M059J (cell line): ENCODE results near the gene RHNO1. TPM values are rescaled to one million over a fixed set of nuclear protein-coding genes. Genes with fewer than 3 reads are reported as not detected.
"Not testable (repeated sequence)": the region's sequence is repeated elsewhere in the genome, so short reads cannot be mapped to it uniquely, and the experiment has no call there.

Experiments used
- DNase-seq: peaks from one replicate; pipeline ENCODE4 v3.0.0-alpha.2; 2012; ENCODE audit warnings: low read depth
- total RNA-seq: library from RNA; depleted of rRNA; stranded (reverse); fragments of >200 nt; shearing (Covaris generic); gene quantifications from 2 replicates; pipeline ENCODE4 v1.2.3, GENCODE V29; 2014

The RHNO1 gene
- total RNA-seq, 1 experiment from 2014 or later, result 68.6 TPM

GRCh38 chr12:2858334-2858733 lies 18.7 kb upstream of the RHNO1 start:
- DNase-seq, result no peak

GRCh38 chr12:2858944-2859421 lies 18.0 kb upstream of the RHNO1 start:
- DNase-seq, result no peak

GRCh38 chr12:2860170-2860569 lies 16.9 kb upstream of the RHNO1 start:
- DNase-seq, result no peak

- no peak for DNase-seq
Measured at GRCh38 chr12:2862876-2863275, 14.1 kb upstream of the RHNO1 start.

GRCh38 chr12:2863402-2863801 lies 13.6 kb upstream of the RHNO1 start:
- DNase-seq, result not testable (repeated sequence)

GRCh38 chr12:2864198-2864597 lies 12.8 kb upstream of the RHNO1 start:
- no peak for DNase-seq

GRCh38 chr12:2868986-2869632 lies 7.9 kb upstream of the RHNO1 start:
- DNase-seq, result not testable (repeated sequence)

- peak; percentile 29 for DNase-seq
Measured at GRCh38 chr12:2876431-2877046, 484 bp upstream of the RHNO1 start.

GRCh38 chr12:2877953-2878732 lies 1.1 kb downstream of the RHNO1 start:
- no peak for DNase-seq

- DNase-seq, result no peak
Measured at GRCh38 chr12:2879853-2880252, 2.8 kb downstream of the RHNO1 start.

GRCh38 chr12:2884810-2885209 lies 7.8 kb downstream of the RHNO1 start:
- no peak for DNase-seq

- DNase-seq, result no peak
Measured at GRCh38 chr12:2886768-2887450, 9.9 kb downstream of the RHNO1 start.

- DNase-seq, result peak; percentile 22
Measured at GRCh38 chr12:2890001-2890387, 13.0 kb downstream of the RHNO1 start.

- DNase-seq, result peak; percentile 96
Measured at GRCh38 chr12:2890388-2891239, 13.6 kb downstream of the RHNO1 start, which contains the start of gene TULP3. Gene TULP3 (plus strand): TSS chr12:2890891. CDS start chr12:2890948, 57 bp downstream.

GRCh38 chr12:2891240-2892053 lies 14.4 kb downstream of the RHNO1 start:
- DNase-seq, result peak; percentile 77

- no peak for DNase-seq
Measured at GRCh38 chr12:2892246-2892645, 15.2 kb downstream of the RHNO1 start.

- DNase-seq, result peak; percentile 87
Measured at GRCh38 chr12:2893007-2893406, 16.0 kb downstream of the RHNO1 start.

GRCh38 chr12:2895051-2895451 lies 18.0 kb downstream of the RHNO1 start:
- no peak for DNase-seq

GRCh38 chr12:2895511-2895910 lies 18.5 kb downstream of the RHNO1 start:
- no peak for DNase-seq

GRCh38 chr12:2897418-2897817 lies 20.4 kb downstream of the RHNO1 start:
- DNase-seq, result no peak
